IMR-90 (cell line): ENCODE results near the gene NSMCE3.

ENCODE experiments used
- CEBPB ChIP-seq: IDR thresholded peaks from 2 replicates; pipeline ENCODE4 v1.6.1; 2012; ENCODE audit warnings: low read depth, low read length, improper control_type of control experiment
- CHD1 ChIP-seq: IDR thresholded peaks from 2 replicates; pipeline ENCODE4 v1.6.1; 2012; ENCODE audit warnings: low read depth, low read length, improper control_type of control experiment
- CTCF ChIP-seq: conservative IDR thresholded peaks from 2 replicates; pipeline ENCODE4 v1.5.1; 2012; ENCODE audit warnings: mild to moderate bottlenecking, low read depth, low read length, improper control_type of control experiment
- ELK1 ChIP-seq: fragments of 150-350 bp; IDR thresholded peaks from 2 replicates; pipeline ENCODE4 v1.6.1; 2016; ENCODE audit warnings: low read depth, mild to moderate bottlenecking, low read length, moderate library complexity, borderline replicate concordance
- MXI1 ChIP-seq: IDR thresholded peaks from 2 replicates; pipeline ENCODE4 v1.6.1; 2012; ENCODE audit warnings: low read depth, mild to moderate bottlenecking, low read length, moderate library complexity, borderline replicate concordance
- NFE2L2 ChIP-seq: fragments of 150-350 bp; IDR thresholded peaks from 2 replicates; pipeline ENCODE4 v1.6.1; 2016; ENCODE audit warnings: low read depth, mild to moderate bottlenecking, low read length
- POLR2A ChIP-seq: IDR thresholded peaks from 2 replicates; pipeline ENCODE4 v1.6.1; 2012; ENCODE audit warnings: mild to moderate bottlenecking, low read depth, low read length
- RAD21 ChIP-seq: IDR thresholded peaks from 2 replicates; pipeline ENCODE4 v1.6.1; 2012; ENCODE audit warnings: low read length, improper control_type of control experiment
- USF2 ChIP-seq: fragments of 150-350 bp; IDR thresholded peaks from 2 replicates; pipeline ENCODE4 v1.6.1; 2017; ENCODE audit warnings: mild to moderate bottlenecking, antibody characterized with exemption, low read length, low read depth

- no peak for TF ChIP-seq ELK1
- TF ChIP-seq CTCF: no peak
- TF ChIP-seq CEBPB: no peak
- no peak for TF ChIP-seq NFE2L2
- no peak for TF ChIP-seq POLR2A
- no peak for TF ChIP-seq USF2
- TF ChIP-seq RAD21: no peak
- TF ChIP-seq CHD1: no peak
- no peak for TF ChIP-seq MXI1
Measured at GRCh38 chr15:29294732-29295325, 25.2 kb upstream of the NSMCE3 start.
